Esophagus muscularis mucosa (tissue), 3 donors: ENCODE measurements around the gene S100A2.

ENCODE experiments used
- CTCF ChIP-seq, 3 experiments: fragments of 200-600 bp in 2 of 3; fragments of 450-650 bp in 1 of 3; sonication (generic) in 2 of 3; IDR thresholded peaks; one replicate each; pipeline ENCODE4 v1.5.1; 2017 to 2019; ENCODE audit warnings: antibody characterized with exemption in 3 of 3, mild to moderate bottlenecking in 2 of 3, moderate library complexity in 1 of 3
- POLR2A ChIP-seq: fragments of 450-650 bp; IDR thresholded peaks from one replicate; pipeline ENCODE4 v1.6.1; 2017; ENCODE audit warnings: antibody characterized with exemption, moderate library complexity, mild to moderate bottlenecking, low read depth

GRCh38 chr1:153553096-153553495 lies 12.5 kb downstream of the S100A2 start:
- TF ChIP-seq POLR2A (no peak), CTCF (IDR thresholded peaks at IDR 0.05) (no peak)
